NCI-H446 (cell line): ENCODE results near the gene LST1.
A peak's percentile ranks its signal among the peaks of the same experiment; 100 is the strongest.

ENCODE experiments used
- DNase-seq, 2 experiments: peaks; one replicate each; lab custom pipeline; 2025; lab: John Stamatoyannopoulos, UW

The LST1 gene

DNA sequence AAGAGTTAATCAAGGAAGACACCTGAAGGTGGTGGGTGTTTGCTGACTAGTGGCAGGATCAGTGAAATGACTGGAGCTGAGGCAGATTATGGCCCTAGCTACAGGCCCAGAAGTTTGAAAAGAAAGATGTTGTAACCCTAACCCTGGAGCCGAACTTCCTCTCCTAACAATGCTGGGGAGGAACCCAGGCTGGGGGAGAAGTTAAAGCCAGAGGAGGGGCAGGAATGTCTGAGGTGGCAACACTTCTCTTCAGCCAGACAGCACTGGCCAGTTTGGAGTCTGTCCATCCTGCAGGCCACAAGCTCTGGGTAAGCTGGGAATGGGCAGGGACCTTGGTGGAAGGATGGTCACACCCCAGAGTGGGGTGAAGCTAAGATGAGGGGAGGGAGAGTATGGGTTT lies at the start of gene LST1:
Gene LST1, plus strand, starts transcription at position 270 of the 400 bp plus-strand sequence. CDS start 1,023 bp downstream, outside the sequence.
- DNase-seq = no peak

DNA sequence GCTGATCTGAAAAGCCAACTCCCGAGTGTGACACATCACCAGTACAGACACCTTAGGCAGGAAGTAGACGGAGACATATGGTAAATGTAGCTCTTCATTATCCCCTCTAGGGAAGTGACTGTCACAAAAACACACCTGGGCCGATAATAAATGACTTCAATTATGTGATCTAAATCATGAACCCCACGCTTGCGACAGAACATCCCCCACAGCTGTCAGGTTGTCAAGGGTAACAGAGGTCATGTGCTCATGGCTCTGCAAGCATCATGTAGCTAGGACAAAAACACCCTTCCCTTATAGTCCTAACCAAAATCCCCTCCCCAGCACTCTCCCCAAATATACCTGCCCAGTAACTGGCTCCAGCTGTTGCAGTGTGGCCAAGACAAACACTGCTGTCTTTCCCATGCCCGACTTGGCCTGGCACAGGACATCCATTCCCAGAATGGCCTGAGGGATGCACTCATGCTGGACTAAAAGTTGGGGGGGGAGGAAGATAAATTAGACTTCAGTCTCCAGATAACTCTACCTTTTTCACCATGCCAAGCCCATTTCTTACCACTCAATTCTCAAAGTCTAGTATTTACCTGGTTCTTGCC lies 47.2 kb upstream of the LST1 start:
- DNase-seq = no peak

DNA sequence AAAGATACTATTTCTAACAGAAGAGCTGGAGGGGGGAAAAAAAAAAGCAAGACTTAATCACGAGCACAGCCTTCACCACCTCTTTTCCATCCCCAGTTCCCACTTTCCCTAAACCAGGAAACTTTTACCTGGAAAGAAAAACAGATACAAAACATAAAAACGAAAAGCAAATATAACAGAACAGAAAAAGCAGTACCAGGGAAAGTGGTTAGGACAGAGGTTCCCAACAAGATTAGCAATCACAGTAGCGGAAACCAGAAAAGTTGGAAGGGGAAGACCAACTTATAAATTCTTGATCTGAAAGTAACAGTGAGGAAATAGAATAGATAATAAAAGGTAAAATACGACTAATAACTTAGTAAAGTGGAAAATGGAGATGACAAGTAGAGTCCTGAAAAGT lies 45.4 kb upstream of the LST1 start:
- DNase-seq = no peak

DNA sequence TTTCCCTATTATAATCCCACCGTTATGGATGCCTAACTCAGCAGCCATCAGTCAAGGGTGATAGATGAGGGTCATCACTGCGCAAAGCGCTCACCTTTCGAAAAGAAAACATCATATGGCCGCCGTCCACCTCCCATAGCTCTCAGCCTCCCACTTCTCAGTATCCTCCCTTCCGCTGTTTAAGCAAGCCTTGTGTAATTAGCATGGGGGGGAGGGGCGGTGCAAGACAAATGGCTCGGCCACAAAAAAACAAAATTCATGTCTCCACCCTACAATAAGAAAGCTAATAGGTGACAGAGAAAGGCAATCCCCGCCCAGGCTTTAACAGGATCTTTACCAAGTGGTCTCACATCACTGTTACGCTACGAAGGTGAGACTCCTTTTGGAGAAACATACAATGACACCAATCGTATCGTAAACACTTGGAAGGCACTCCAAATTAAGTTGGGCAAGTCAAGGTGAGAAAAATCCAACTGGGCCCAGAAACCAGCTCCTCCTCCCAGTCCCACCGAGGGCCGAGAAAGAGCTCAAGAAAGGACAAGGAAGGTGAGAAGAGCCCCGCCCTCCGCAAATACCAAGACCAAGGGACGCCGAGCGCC lies 44.9 kb upstream of the LST1 start:
- peak in 1 of 2 experiments; percentile 37 for DNase-seq

DNA sequence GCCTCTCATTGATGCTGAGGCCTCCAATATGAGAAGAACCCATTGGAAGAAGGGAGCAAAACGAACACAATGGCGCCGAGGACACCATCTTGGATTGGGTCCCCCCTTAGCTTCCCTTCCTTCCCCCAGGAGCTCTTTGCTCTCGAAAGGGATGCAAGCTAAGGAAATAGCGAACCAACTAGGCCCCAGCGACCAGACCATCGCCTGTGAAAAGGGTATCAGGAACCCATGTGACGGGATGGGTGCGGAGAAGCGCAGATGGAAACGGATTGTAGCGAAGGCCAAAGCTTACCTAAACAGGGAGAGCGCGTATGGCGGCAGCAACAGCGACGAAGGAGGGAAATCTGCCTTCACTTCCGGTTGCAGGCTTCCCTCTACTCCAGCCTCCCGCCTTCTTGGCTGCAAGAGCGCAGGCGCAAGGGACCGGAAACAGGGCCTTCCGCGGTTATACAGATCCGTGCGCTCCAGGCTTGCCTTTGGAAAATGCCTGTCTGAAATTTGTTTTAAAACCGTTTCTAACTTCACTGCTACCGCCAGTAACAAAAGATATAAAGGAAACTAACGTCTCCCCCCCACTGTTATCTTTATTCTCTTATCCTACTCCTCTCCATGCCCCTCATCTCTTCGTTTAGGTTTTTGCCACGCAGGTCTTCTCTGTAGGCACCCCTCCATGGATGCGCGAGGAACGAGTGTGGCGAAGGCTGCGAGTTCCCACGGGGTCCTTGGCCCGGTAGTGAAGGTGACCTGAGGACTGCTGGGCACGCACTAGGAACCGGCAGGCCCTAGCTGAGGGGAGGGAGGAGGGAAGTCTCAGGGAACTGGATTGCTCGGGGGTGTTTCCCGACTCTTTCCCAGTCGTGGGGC lies 44.2 kb upstream of the LST1 start, which contains the start of gene DDX39B:
Gene DDX39B, minus strand, starts transcription at position 346 of the 864 bp plus-strand sequence. CDS start 1,471 bp downstream, outside the sequence.
- DNase-seq = peak; percentile 97 to 98

DNA sequence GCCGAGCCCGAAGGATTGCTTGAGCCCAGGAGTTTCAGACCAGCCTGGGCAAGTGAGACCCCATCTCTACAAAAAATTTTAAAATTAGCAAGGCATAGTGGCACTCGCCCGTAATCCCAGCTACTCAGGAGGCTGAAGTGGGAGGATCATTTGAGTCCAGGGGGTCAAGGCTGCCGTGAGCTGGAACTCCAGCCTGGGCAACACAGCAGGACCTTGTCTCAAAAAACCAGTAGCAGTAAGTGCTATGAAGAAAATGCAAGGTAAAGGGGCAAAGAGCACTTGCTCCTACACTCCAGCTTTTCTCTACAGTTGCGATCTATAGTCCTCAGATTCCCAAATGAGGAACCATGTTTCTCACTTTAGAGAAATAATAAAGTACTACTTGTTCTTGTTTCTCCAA lies 42.4 kb upstream of the LST1 start:
- DNase-seq = no peak

DNA sequence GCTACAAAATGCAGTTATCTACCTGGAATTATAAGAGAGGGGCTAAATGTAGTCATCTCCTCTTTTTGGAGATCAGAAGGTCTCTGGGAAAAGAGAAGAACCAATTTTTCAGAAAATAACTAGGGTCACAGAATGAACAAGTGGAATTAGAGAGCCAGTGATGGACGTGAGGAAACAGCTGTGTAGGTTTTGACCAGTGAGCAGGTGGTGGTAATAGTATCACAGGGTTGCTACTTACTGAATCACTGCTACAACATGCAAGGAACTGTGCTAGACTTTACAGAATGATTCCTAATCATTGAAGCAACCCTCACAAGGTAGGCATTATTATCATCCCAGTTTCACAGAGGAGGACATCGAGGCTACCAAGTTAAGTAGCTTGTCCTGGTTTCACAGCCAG lies 41.4 kb upstream of the LST1 start:
- DNase-seq = no peak

DNA sequence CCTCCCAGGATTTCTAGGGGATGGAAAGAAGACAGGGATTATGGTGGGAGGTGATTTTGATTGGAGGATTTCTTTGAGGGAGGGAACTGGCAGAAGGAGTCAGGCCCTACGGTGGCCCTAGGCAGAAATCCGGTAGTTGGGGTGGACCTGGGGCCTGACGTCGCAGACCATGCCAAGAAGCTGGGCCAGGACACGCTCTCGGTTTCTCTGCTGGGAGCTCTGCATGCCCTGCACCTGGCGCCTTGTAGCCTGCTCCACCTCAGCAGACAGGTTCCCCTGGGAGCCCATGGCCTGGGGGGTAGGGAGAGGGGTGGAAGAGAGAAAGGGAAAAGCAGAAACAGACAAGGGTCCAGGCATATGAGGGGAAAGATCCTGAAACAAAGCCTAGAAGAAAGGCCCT lies 40.8 kb upstream of the LST1 start:
- no peak for DNase-seq

DNA sequence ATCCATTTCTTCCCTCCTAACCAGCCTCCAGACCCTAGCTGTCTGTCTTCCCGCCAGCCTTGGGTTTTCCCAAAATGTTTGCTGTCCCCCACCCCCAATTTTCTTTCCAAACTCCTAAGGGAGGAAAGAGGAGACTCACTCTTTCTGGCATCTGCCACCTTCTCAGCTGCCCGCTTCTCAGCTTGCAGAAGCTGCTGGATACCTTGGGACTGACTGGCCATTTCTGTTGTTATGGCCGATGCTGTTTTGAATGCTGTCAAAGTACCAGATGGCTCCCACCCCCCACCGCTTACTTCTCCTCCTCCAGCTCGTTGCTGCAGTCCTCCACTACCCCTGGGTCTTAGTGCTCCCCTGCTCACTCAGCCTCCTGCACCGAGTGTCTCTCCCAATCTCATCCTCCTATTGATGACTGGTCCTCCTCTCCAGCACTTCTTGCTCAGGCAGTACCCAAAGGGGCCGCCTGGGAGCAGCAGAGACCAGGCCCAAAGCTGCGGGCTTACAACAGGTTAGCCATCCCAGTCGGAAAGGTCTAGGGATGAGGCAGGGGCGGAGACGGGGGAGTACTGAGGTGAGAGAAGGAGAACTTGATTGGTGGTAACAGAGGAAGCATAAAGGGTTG lies 39.6 kb upstream of the LST1 start, which contains the start of gene ATP6V1G2:
Gene ATP6V1G2, minus strand, starts transcription at position 270 of the 619 bp plus-strand sequence. Its CDS starts 49 bp downstream, at position 221.
- peak; percentile 91 to 96 for DNase-seq

DNA sequence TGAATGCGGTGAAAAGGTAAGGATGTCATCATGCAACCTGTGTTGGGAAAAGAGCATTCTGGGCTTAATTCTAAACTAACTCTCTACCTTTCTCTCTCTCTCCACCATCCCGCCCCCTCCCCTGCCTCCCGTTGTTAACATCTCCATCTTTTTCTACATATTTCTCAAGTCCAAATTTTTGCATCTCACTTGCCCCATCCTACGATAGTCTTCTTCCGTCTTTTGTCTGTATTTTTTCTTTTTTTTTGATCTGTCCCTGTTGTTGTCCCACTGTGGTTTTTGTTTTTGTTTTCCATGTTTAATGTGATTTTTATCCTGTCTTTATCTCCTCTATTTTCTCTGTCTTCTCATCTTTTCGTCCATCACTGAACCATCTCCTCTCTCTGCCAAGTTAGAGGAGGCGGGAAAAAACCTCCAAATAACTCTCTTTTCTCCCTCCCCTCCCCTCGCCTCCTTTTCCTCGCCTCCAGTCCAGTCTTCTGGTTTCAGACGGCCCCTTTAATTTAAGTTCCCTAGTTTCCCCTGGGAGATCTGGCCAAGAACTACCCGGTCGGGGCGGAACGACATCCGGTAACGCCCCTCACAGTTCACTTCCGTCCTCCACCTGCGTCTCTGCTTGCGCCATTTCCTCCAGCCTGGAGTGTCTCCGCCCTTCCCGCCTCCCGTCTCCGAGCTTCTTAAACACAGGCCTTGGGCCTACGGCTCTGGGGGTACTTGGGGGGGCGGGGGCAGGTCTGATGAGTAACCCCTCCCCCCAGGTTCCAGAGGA lies 38.9 kb upstream of the LST1 start, which contains the start of gene NFKBIL1:
Gene NFKBIL1, plus strand, starts transcription at position 651 of the 769 bp plus-strand sequence. Its CDS starts 87 bp downstream, at position 738.
- peak; percentile 93 to 98 for DNase-seq

DNA sequence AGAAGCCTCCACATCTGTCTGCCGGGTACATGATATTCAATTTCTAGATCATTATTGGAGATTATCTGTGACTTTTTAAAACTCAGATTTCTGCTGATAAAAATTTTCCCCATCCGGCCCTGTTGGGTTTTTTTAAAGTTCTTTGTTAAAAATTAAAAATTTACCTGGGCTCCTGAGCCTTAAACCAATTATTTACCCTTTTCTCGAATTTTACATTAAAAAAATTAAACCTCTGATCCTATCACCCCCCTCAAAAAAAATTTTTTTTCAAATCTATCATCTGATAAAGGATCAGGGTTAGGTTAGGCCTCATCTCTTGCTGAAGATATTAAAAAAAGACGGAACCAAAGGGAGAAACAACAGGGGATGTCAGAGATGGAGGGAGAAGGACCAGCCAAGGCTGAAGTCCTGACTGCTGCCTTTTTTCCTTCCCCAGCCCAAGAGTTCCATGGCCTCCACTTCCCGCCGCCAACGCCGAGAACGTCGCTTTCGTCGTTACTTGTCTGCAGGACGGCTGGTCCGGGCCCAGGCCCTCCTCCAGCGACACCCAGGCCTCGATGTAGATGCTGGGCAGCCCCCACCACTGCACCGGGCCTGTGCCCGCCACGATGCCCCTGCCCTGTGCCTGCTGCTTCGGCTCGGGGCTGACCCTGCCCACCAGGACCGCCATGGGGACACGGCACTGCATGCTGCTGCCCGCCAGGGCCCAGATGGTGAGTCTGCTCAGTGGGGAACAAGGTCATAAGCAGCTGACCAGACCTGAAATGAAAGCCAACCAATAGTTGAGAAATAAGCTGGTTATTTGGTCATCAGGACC lies 38.1 kb upstream of the LST1 start:
- no peak for DNase-seq

DNA sequence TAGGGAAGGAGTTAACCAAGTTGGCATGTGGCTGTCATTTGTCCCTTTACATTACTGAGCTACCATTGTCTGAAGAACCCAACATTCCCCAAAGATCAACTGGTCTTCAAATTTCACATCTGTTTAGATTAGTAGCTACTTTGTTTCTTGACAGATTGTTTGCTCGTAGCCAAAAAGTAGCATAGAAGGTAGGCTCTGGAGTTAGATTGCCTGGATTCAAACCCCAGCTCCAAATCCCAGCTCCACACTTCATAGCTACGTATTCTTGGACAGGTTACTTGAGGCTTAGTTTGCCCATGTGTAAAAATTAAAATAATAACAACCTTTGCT lies 37.6 kb upstream of the LST1 start:
- no peak for DNase-seq

DNA sequence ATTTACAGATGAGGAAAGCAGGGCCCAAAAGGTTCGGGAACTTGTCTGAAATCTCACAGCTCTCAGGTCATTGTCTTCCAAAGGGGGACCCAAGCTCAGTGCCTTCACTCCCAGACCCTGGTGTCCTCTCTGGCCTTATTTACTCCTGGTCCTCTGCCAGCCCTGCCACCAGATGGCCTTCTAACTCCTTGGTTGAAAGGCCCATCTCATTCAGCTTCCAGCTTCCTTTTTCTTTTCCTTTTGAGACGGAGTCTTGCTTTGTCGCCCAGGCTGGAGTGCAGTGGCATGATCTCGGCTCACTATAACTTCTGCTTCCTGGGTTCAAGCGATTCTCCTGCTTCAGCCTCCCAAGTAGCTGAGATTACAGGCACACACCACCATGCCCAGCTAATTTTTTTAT lies 34.7 kb upstream of the LST1 start:
- DNase-seq = peak in 1 of 2 experiments; percentile 22

DNA sequence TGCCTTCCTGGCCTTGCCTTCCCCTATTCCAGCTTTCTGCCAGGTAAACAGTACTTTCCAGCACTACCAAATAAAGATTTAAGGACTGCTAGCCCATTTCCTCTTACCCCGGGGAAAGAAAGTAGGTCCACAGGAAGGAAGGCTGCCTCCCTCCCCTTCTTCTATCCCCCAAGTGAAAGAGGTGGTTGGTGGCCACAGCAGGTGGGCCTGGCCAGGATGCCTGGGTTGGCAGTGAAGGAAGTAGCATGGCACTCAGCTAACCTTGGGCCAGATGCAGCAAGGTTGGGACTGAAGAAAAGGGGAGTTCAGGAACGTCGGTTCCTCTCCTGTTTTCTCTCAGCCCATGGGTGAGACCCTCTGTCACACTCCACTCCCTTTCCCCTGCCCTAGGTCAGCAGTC lies 29.8 kb upstream of the LST1 start:
- DNase-seq = no peak

DNA sequence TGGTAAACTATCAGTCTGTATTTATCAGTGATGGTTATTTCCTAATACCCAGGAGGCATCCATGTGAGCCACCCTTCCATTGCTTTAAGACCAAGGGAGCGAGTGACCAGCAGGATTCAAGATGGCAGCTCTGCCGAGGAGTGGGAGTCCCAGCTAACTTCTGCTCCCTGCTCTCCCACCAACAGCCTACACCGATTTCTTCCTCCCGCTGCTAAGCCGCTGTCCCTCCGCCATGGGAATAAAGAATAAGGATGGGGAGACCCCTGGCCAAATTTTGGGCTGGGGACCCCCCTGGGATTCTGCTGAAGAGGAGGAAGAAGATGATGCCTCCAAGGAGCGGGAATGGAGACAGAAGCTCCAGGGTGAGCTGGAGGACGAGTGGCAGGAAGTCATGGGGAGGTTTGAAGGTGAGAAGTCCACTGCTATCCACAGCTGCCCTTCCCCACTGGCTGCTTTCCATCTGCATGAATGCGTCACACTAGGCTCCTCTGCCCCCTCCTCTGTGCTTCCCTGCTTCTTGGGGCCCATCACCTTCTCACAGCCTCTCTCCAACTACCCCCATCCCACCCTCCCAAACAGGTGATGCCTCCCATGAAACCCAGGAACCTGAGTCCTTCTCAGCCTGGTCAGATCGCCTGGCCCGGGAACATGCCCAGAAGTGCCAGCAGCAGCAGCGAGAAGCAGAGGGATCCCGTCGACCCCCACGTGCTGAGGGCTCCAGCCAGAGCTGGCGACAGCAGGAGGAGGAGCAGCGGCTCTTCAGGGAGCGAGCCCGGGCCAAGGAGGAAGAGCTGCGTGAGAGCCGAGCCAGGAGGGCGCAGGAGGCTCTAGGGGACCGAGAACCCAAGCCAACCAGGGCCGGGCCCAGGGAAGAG lies 28.4 kb upstream of the LST1 start:
- no peak for DNase-seq

DNA sequence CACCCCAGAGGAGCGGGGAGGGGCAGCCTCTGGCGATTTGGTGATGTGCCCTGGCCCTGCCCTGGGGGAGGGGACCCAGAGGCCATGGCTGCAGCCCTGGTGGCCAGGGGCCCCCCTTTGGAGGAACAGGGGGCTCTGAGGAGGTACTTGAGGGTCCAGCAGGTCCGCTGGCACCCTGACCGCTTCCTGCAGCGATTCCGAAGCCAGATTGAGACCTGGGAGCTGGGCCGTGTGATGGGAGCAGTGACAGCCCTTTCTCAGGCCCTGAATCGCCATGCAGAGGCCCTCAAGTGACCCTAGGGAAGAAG lies 27.8 kb upstream of the LST1 start:
- DNase-seq = no peak

DNA sequence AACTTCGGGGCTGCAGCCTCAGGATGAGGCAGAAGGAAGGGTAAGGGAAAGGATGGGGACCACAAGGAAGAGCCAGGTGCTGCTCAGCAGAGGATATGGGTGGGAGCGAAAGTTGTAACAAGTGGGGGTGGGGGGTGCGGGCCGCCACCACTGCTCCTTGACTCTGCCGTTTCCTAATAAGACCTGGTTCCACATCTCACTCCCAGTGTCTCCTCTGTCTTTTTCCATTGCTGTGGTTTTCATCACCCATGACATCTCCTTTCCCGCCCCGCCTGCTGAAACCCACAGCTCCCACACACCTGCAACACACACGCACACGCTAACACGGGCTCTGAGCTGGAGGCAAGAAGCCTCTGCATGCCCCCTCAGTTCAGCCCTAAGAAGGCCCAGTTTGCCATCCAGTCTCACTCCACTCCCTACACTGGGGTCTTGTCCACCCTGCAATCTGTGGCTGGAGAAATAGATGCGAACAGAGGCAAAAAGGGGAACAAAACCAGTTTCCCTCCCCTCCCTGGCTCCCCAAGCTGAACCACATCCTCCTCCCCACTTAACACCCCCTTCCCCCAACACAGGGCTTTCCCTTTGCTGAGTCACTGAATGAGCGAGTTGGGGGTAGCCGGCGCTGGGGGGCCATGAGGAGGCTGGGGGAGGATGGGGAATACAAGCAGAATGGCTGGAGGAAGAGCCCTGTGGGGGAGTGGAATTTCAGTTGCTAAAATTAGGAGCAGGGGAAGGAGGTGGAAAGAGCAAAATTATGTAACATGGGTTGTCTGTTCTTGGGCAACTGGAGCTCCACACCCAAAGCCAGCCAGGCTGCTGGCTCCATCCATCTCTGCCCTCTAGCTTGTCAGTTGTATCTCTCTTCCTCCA lies 27.2 kb upstream of the LST1 start:
- DNase-seq = no peak

DNA sequence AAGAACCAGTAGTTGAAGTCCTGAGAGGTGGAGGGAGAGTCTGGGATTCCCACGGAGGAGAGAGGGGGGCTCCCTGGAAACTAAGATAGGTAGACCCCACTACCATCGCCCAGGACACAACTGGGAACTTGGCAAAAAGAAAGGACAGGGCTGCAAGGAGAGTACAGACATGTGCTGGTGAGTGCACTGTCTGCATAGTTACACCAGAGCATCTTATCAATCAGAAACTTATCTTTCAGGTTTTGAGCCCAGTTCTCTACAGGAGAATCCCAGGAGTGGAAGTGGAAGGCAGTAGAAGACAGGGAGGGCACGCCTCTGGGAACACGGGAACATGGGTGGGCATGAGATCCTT lies 26.5 kb upstream of the LST1 start:
- no peak for DNase-seq
